IMR-90 (cell line): ENCODE data around the gene ARL2. TPM values are rescaled to one million over a fixed set of nuclear protein-coding genes. Genes with fewer than 3 reads are reported as not detected.

Source experiments
- ATAC-seq: fragments of 200-7000 bp; cut with Tn5 transposase; 2 replicates; pipeline ENCODE4 v1.9.1; 2020; ENCODE audit warnings: low read depth, mild to moderate bottlenecking, moderate library complexity
- BruUV-seq: library from RNA; stranded (reverse); fragments of 400-500 nt; replicated peaks from 2 replicates; lab custom pipeline; 2021; lab: Mats Ljungman, UMichigan
- CTCF ChIA-PET: fragments of 300-600 bp; formaldehyde crosslinking; extraction: SDS; loops from one replicate; lab custom pipeline; 2021; ENCODE audit warnings: antibody characterized with exemption; lab: Yijun Ruan, JAX
- POLR2A ChIA-PET: fragments of 300-600 bp; sonication (Branson Sonifier 250); formaldehyde crosslinking; loops from one replicate; lab custom pipeline; 2022; ENCODE audit warnings: antibody characterized with exemption; ENCODE audit not compliant: unreplicated experiment; lab: Charles Lee
- DNase-seq: peaks from one replicate; pipeline ENCODE4 v3.0.0; 2013
- H2AFZ ChIP-seq: replicated peaks from 2 replicates; pipeline ENCODE3; 2013; ENCODE audit warnings: low read length, mild to moderate bottlenecking; ENCODE audit not compliant: poor library complexity
- H2AK5ac ChIP-seq: 2 replicates; pipeline ENCODE4 v1.6.1; 2013; ENCODE audit warnings: low read depth, low read length, inconsistent platforms
- H2AK9ac ChIP-seq: replicated peaks from 2 replicates; pipeline ENCODE3; 2013; ENCODE audit warnings: mild to moderate bottlenecking, low read depth, low read length, moderate library complexity; ENCODE audit not compliant: poor library complexity
- H2BK120ac ChIP-seq: 2 replicates; pipeline ENCODE4 v1.6.1; 2013; ENCODE audit warnings: low read depth, low read length, inconsistent platforms
- H2BK15ac ChIP-seq: 3 replicates; pipeline ENCODE4 v1.6.1; 2013; ENCODE audit warnings: low read depth, low read length, inconsistent platforms
- H2BK20ac ChIP-seq: 2 replicates; pipeline ENCODE4 v1.6.1; 2013; ENCODE audit warnings: low read depth, mild to moderate bottlenecking, inconsistent platforms, low read length, moderate library complexity
- H2BK5ac ChIP-seq: 2 replicates; pipeline ENCODE4 v1.6.1; 2013; ENCODE audit warnings: mild to moderate bottlenecking, low read depth, low read length, inconsistent platforms; ENCODE audit not compliant: poor library complexity, severe bottlenecking
- H3K14ac ChIP-seq: replicated peaks from 2 replicates; pipeline ENCODE4 v1.6.1; 2013; ENCODE audit warnings: low read depth, low read length, inconsistent platforms
- H3K18ac ChIP-seq: 2 replicates; pipeline ENCODE4 v1.6.1; 2013; ENCODE audit warnings: low read depth, low read length, control low read depth
- H3K23ac ChIP-seq: 2 replicates; pipeline ENCODE4 v1.6.1; 2013; ENCODE audit warnings: low read depth, low read length, inconsistent platforms
- H3K27ac ChIP-seq: 2 replicates; pipeline ENCODE4 v1.5.1; 2013; ENCODE audit warnings: mild to moderate bottlenecking, control low read depth, low read length; ENCODE audit not compliant: insufficient read depth
- H3K27me3 ChIP-seq: 2 replicates; pipeline ENCODE4 v1.6.1; 2013; ENCODE audit warnings: low read length; ENCODE audit not compliant: control insufficient read depth, insufficient read depth
- H3K36me3 ChIP-seq: 2 replicates; pipeline ENCODE4 v1.6.1; 2013; ENCODE audit warnings: low read length, mixed read lengths; ENCODE audit not compliant: control insufficient read depth, insufficient read depth
- H3K4ac ChIP-seq: 2 replicates; pipeline ENCODE4 v1.6.1; 2013; ENCODE audit warnings: low read depth, low read length, inconsistent platforms
- H3K4me1 ChIP-seq: 2 replicates; pipeline ENCODE4 v1.6.1; 2013; ENCODE audit warnings: low read length, mixed read lengths; ENCODE audit not compliant: control insufficient read depth, insufficient read depth
- H3K4me2 ChIP-seq: 2 replicates; pipeline ENCODE4 v1.6.1; 2013; ENCODE audit warnings: low read depth, mild to moderate bottlenecking, control low read depth, low read length, moderate library complexity
- H3K4me3 ChIP-seq: 2 replicates; pipeline ENCODE4 v1.5.1; 2013; ENCODE audit warnings: low read depth, mild to moderate bottlenecking, control low read depth, low read length, moderate library complexity; ENCODE audit not compliant: insufficient read depth
- H3K56ac ChIP-seq: 2 replicates; pipeline ENCODE4 v1.6.1; 2013; ENCODE audit warnings: low read length, inconsistent platforms; ENCODE audit not compliant: insufficient read depth; ENCODE audit errors: extremely low read depth
- H3K79me1 ChIP-seq, 2 experiments: 2 replicates each; pipeline ENCODE4 v1.6.1; 2013; ENCODE audit warnings: low read length in 2 of 2, inconsistent platforms in 1 of 2, low read depth in 1 of 2
- H3K9ac ChIP-seq: 2 replicates; pipeline ENCODE4 v1.6.1; 2013; ENCODE audit warnings: low read depth, low read length, control low read depth
- H3K9me1 ChIP-seq: 2 replicates; pipeline ENCODE4 v1.6.1; 2013; ENCODE audit warnings: low read length, inconsistent platforms; ENCODE audit not compliant: insufficient read depth
- H3K9me3 ChIP-seq: 2 replicates; pipeline ENCODE4 v1.6.1; 2013; ENCODE audit warnings: low read length; ENCODE audit not compliant: control insufficient read depth, insufficient read depth
- H4K20me1 ChIP-seq: 2 replicates; pipeline ENCODE4 v1.6.1; 2013; ENCODE audit warnings: low read length, inconsistent platforms; ENCODE audit not compliant: insufficient read depth
- H4K5ac ChIP-seq: 2 replicates; pipeline ENCODE4 v1.6.1; 2013; ENCODE audit warnings: mild to moderate bottlenecking, low read depth, low read length, control low read depth
- H4K8ac ChIP-seq, 2 experiments: 2 replicates each; pipeline ENCODE4 v1.6.1; 2013; ENCODE audit warnings: low read depth in 2 of 2, low read length in 2 of 2, control low read depth in 1 of 2, inconsistent platforms in 1 of 2
- H4K91ac ChIP-seq: 2 replicates; pipeline ENCODE4 v1.6.1; 2013; ENCODE audit warnings: low read depth, low read length, inconsistent platforms; ENCODE audit not compliant: insufficient read depth
- BHLHE40 ChIP-seq: fragments of 150-350 bp; IDR thresholded peaks from 2 replicates; pipeline ENCODE4 v1.6.1; 2016; ENCODE audit warnings: mild to moderate bottlenecking, low read depth, low read length
- CEBPB ChIP-seq: IDR thresholded peaks from 2 replicates; pipeline ENCODE4 v1.6.1; 2012; ENCODE audit warnings: low read depth, low read length, improper control_type of control experiment
- CHD1 ChIP-seq: IDR thresholded peaks from 2 replicates; pipeline ENCODE4 v1.6.1; 2012; ENCODE audit warnings: low read depth, low read length, improper control_type of control experiment
- CTCF ChIP-seq: conservative IDR thresholded peaks from 2 replicates; pipeline ENCODE4 v1.5.1; 2012; ENCODE audit warnings: mild to moderate bottlenecking, low read depth, low read length, improper control_type of control experiment
- FOS ChIP-seq: fragments of 150-350 bp; IDR thresholded peaks from 2 replicates; pipeline ENCODE4 v1.6.1; 2016; ENCODE audit warnings: low read depth, low read length
- MAFK ChIP-seq: IDR thresholded peaks from 2 replicates; pipeline ENCODE4 v1.6.1; 2012; ENCODE audit warnings: low read depth, low read length, improper control_type of control experiment
- MAZ ChIP-seq: IDR thresholded peaks from 2 replicates; pipeline ENCODE4 v1.6.1; 2012; ENCODE audit warnings: low read depth, mild to moderate bottlenecking, low read length, improper control_type of control experiment, moderate library complexity, borderline replicate concordance
- MXI1 ChIP-seq: IDR thresholded peaks from 2 replicates; pipeline ENCODE4 v1.6.1; 2012; ENCODE audit warnings: low read depth, mild to moderate bottlenecking, low read length, moderate library complexity, borderline replicate concordance
- NFE2L2 ChIP-seq: fragments of 150-350 bp; IDR thresholded peaks from 2 replicates; pipeline ENCODE4 v1.6.1; 2016; ENCODE audit warnings: low read depth, mild to moderate bottlenecking, low read length
- POLR2A ChIP-seq: IDR thresholded peaks from 2 replicates; pipeline ENCODE4 v1.6.1; 2012; ENCODE audit warnings: mild to moderate bottlenecking, low read depth, low read length
- RAD21 ChIP-seq: IDR thresholded peaks from 2 replicates; pipeline ENCODE4 v1.6.1; 2012; ENCODE audit warnings: low read length, improper control_type of control experiment
- RCOR1 ChIP-seq: IDR thresholded peaks from 2 replicates; pipeline ENCODE4 v1.6.1; 2012; ENCODE audit warnings: mild to moderate bottlenecking, low read length, improper control_type of control experiment; ENCODE audit not compliant: insufficient replicate concordance
- SMC3 ChIP-seq: fragments of 150-350 bp; IDR thresholded peaks from 2 replicates; pipeline ENCODE4 v1.6.1; 2016; ENCODE audit warnings: low read depth, mild to moderate bottlenecking, antibody characterized with exemption, low read length, moderate library complexity
- USF2 ChIP-seq: fragments of 150-350 bp; IDR thresholded peaks from 2 replicates; pipeline ENCODE4 v1.6.1; 2017; ENCODE audit warnings: mild to moderate bottlenecking, antibody characterized with exemption, low read length, low read depth
- WGBS, 2 experiments: methylation state at CpG; one replicate each; pipeline versions ENCODE4 v1.1.5 to v1.1.7; 2013; ENCODE audit warnings: missing lambda C conversion rate in 2 of 2; ENCODE audit not compliant: insufficient read length in 1 of 2; ENCODE audit errors: extremely low coverage in 2 of 2; 5-methylcytosine and 5-hydroxymethylcytosine counted together
- dilution Hi-C: fragments of 300-500 bp; cut with HindIII; formaldehyde crosslinking; loops from one replicate; pipeline ENCODE4 v1.14.3; 2018; ENCODE audit warnings: low sequenced_read_pairs; ENCODE audit not compliant: unreplicated experiment
- in situ Hi-C: fragments of 300-500 bp; cut with MboI; formaldehyde crosslinking; loops from 3 replicates; pipeline ENCODE4 v1.14.3; 2019; ENCODE audit warnings: low sequenced_read_pairs, inconsistent platforms, mixed read lengths
- intact Hi-C: fragments of 100-400 bp; cut with micrococcal nuclease; formaldehyde crosslinking; loops from 2 replicates; pipeline ENCODE4 v1.10.0; 2022
- polyA plus RNA-seq, 3 experiments: library from polyadenylated mRNA; depleted of rRNA; stranded (reverse); fragments of >200 nt; gene quantifications; 2 replicates each; pipeline ENCODE4 v1.2.3, GENCODE V29; 2012; ENCODE audit warnings: low replicate concordance in 1 of 3
- total RNA-seq: library from RNA; depleted of rRNA; stranded (reverse); fragments of >200 nt; gene quantifications from 2 replicates; pipeline ENCODE4 v1.2.3, GENCODE V29; 2012
- TF ChIP-seq, protein P1 (sequence below): fragments of 150-350 bp; IDR thresholded peaks from 2 replicates; pipeline ENCODE4 v1.6.1; 2016; ENCODE audit warnings: low read depth, mild to moderate bottlenecking, low read length, moderate library complexity, borderline replicate concordance

The ARL2 gene
- total and polyA plus RNA-seq, 2 of the 4 experiments (the other 2 are of a cell fraction) = 48.9 to 152 TPM

DNA sequence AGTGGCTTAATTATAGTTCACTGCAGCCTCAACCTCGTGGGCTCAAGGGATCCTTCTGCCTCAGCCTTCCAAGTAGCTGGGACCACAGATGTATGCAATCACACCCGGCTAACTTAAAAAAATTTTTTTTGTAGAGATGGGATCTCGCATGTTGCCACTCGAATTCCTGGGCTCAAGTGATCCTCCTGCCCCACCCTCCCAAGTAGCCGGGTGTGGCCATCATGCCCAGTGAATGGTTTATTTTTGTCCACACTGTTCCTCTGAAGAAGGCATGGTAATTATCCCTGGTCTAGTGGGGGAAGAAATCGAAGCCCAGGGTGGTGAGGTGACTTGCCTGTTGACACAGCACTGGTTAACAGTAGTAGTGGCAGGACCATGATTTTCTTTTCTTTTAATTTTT is 28.9 kb downstream of the ARL2 start:
- Histone ChIP-seq H3K18ac (no peak overlapping the region), H3K27me3 (no peaks in the 10 kb centered on the region), H4K91ac (no peak overlapping the region), H3K4me2 (no peak overlapping the region), H3K4me3 (no peak overlapping the region), H2AK9ac (no peak overlapping the region), H2BK20ac (no peak overlapping the region), H2AK5ac (no peak overlapping the region), H2AFZ (no peak overlapping the region), H3K56ac (no peak overlapping the region), H4K8ac (no peak overlapping the region), H3K36me3 (peaks cover 13% of the 10 kb centered on the region), H3K9ac (no peak overlapping the region), H4K5ac (no peak overlapping the region), H3K79me1 (peaks cover 17 to 37% of the 10 kb centered on the region in 2 experiments), H2BK15ac (no peak overlapping the region), H2BK120ac (no peak overlapping the region), H3K9me3 (no peaks in the 10 kb centered on the region), H3K23ac (0 out of 2 replicates have a peak overlapping the region, but pooled peaks have one; percentile 38), H3K27ac (no peak overlapping the region), H2BK5ac (no peak overlapping the region), H3K9me1 (peaks cover 13% of the 10 kb centered on the region; the same call in 1 of the 2 replicates), H3K4ac (no peak overlapping the region), H3K14ac (no peak overlapping the region), H3K4me1 (no peaks in the 10 kb centered on the region), H4K20me1 (peaks cover 5% of the 10 kb centered on the region; the same call in 1 of the 2 replicates)
- 80% methylated on average over 2 of the region's 6 CpGs; no CpG with 5 or more reads in 1 of the 2 experiments for WGBS, 2 experiments
- no peak for TF ChIP-seq CHD1
- no peak for TF ChIP-seq USF2
- TF ChIP-seq SMC3 = no peak
- TF ChIP-seq, protein P1, sequence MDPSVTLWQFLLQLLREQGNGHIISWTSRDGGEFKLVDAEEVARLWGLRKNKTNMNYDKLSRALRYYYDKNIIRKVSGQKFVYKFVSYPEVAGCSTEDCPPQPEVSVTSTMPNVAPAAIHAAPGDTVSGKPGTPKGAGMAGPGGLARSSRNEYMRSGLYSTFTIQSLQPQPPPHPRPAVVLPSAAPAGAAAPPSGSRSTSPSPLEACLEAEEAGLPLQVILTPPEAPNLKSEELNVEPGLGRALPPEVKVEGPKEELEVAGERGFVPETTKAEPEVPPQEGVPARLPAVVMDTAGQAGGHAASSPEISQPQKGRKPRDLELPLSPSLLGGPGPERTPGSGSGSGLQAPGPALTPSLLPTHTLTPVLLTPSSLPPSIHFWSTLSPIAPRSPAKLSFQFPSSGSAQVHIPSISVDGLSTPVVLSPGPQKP = no peak
- TF ChIP-seq MXI1 = no peak
- TF ChIP-seq BHLHE40 = no peak
- no peak for TF ChIP-seq MAFK
- no peak for TF ChIP-seq NFE2L2
- TF ChIP-seq RCOR1 = no peak
- TF ChIP-seq POLR2A = no peak
- TF ChIP-seq CEBPB = no peak
- no peak for TF ChIP-seq MAZ
- no peak for TF ChIP-seq FOS
- no peak for TF ChIP-seq RAD21
- TF ChIP-seq CTCF = no peak
- DNase-seq (no peak), ATAC-seq (no peak)
- in situ Hi-C loops = no loop called here
- ChIA-PET POLR2A (no interaction called here), CTCF (interaction anchor here (1.1 kb wide), 1 partner anchor 15 kb away, joined by 3 read pairs; no protein-coding TSS in a partner anchor)
- intact Hi-C loops = no loop called here
- no TSS peak for BruUV-seq
- dilution Hi-C loops = no loop called here
